Skeletal muscle cell (primary cell): ENCODE data around the gene SLC24A3.

Experiments
- DNase-seq: peaks from one replicate; pipeline ENCODE4 v3.0.0-alpha.2; 2010; ENCODE audit warnings: low read depth
- H3K4me3 ChIP-seq: 2 replicates; pipeline ENCODE4 v1.5.1; 2011; ENCODE audit warnings: low read depth, mild to moderate bottlenecking, control low read depth, low read length, moderate library complexity

Gene SLC24A3

GRCh38 chr20:19506021-19506420 lies 293.6 kb downstream of the SLC24A3 start:
- no peak for DNase-seq
- H3K4me3 ChIP-seq, result no peak overlapping the region

GRCh38 chr20:19508449-19508848 lies 296.0 kb downstream of the SLC24A3 start:
- DNase-seq, result no peak
- no peak overlapping the region for H3K4me3 ChIP-seq

- H3K4me3 ChIP-seq, result no peak overlapping the region
- no peak for DNase-seq
These were observed 298.2 kb downstream of the SLC24A3 start for GRCh38 chr20:19510611-19511010.

GRCh38 chr20:19511931-19512330 lies 299.5 kb downstream of the SLC24A3 start:
- no peak for DNase-seq
- H3K4me3 ChIP-seq, result no peak overlapping the region

GRCh38 chr20:19512886-19513677 lies 300.6 kb downstream of the SLC24A3 start:
- DNase-seq, result no peak
- H3K4me3 ChIP-seq, result no peak overlapping the region

- H3K4me3 ChIP-seq, result no peak overlapping the region
- no peak for DNase-seq
These were observed 302.6 kb downstream of the SLC24A3 start for GRCh38 chr20:19515074-19515473.

- H3K4me3 ChIP-seq, result no peak overlapping the region
- DNase-seq, result no peak
These were observed 307.0 kb downstream of the SLC24A3 start for GRCh38 chr20:19519466-19519865.

GRCh38 chr20:19520261-19520660 lies 307.8 kb downstream of the SLC24A3 start:
- no peak for DNase-seq
- no peak overlapping the region for H3K4me3 ChIP-seq

GRCh38 chr20:19522071-19522801 lies 309.8 kb downstream of the SLC24A3 start:
- H3K4me3 ChIP-seq, result no peak overlapping the region
- no peak for DNase-seq

- no peak for DNase-seq
- H3K4me3 ChIP-seq, result no peak overlapping the region
These were observed 310.6 kb downstream of the SLC24A3 start for GRCh38 chr20:19522836-19523590.

- DNase-seq, result no peak
- no peak overlapping the region for H3K4me3 ChIP-seq
These were observed 312.2 kb downstream of the SLC24A3 start for GRCh38 chr20:19524691-19525090.

- DNase-seq, result no peak
- no peak overlapping the region for H3K4me3 ChIP-seq
These were observed 315.1 kb downstream of the SLC24A3 start for GRCh38 chr20:19527509-19527908.

- no peak overlapping the region for H3K4me3 ChIP-seq
- no peak for DNase-seq
These were observed 316.0 kb downstream of the SLC24A3 start for GRCh38 chr20:19528286-19529030.

GRCh38 chr20:19530006-19530405 lies 317.6 kb downstream of the SLC24A3 start:
- no peak for DNase-seq
- H3K4me3 ChIP-seq, result no peak overlapping the region

GRCh38 chr20:19531446-19531845 lies 319.0 kb downstream of the SLC24A3 start:
- DNase-seq, result no peak

GRCh38 chr20:19538556-19538955 lies 326.1 kb downstream of the SLC24A3 start:
- DNase-seq, result no peak

More at GRCh38 chr20:19531446-19531845, 319.0 kb downstream of the SLC24A3 start:
- H3K4me3 ChIP-seq, result no peak overlapping the region

GRCh38 chr20:19539191-19539590 lies 326.7 kb downstream of the SLC24A3 start:
- no peak for DNase-seq
- no peak overlapping the region for H3K4me3 ChIP-seq

More at GRCh38 chr20:19538556-19538955, 326.1 kb downstream of the SLC24A3 start:
- H3K4me3 ChIP-seq, result no peak overlapping the region

- DNase-seq, result no peak
- no peak overlapping the region for H3K4me3 ChIP-seq
These were observed 327.9 kb downstream of the SLC24A3 start for GRCh38 chr20:19540392-19540791.

- DNase-seq, result no peak
- no peak overlapping the region for H3K4me3 ChIP-seq
These were observed 330.7 kb downstream of the SLC24A3 start for GRCh38 chr20:19543101-19543500.
